Left lobe of liver (tissue), 2 donors: Measurements from ENCODE around the gene RBFOX1. TPM values are rescaled to one million over a fixed set of nuclear protein-coding genes. Genes with fewer than 3 reads are reported as not detected.
"Not testable (repeated sequence)": the region's sequence is repeated elsewhere in the genome, so short reads cannot be mapped to it uniquely, and the experiment has no call there.

Source experiments
- ATAC-seq: fragments of 200-7000 bp; cut with Tn5 transposase; one replicate; pipeline ENCODE4 v1.9.1; 2020; ENCODE audit warnings: mild to moderate bottlenecking, moderate library complexity
- DNase-seq: peaks from one replicate; pipeline ENCODE4 v3.0.0-alpha.2; 2020; ENCODE audit warnings: low spot score
- total RNA-seq: library from RNA; stranded (reverse); gene quantifications from one replicate; pipeline ENCODE4 v1.2.1, GENCODE V29; 2021
- donor health status: DM: no; HTN: no; CAD: no; lungs with moderate emphysema.
- donor health status: DM: no; HTN: yes; CAD: no.

The RBFOX1 gene
- total RNA-seq, 1 donor from 2014 or later, result not detected

GRCh38 chr16:7449808-7450207 lies 117.2 kb downstream of the RBFOX1 start:
- DNase-seq, result no peak
- no peak for ATAC-seq

GRCh38 chr16:7450440-7450839 lies 117.8 kb downstream of the RBFOX1 start:
- DNase-seq, result no peak
- ATAC-seq, result no peak

- DNase-seq, result no peak
Measured at GRCh38 chr16:7452090-7452489, 119.4 kb downstream of the RBFOX1 start.

GRCh38 chr16:7456211-7456610 lies 123.6 kb downstream of the RBFOX1 start:
- ATAC-seq (no peak), DNase-seq (no peak)

More at GRCh38 chr16:7452090-7452489, 119.4 kb downstream of the RBFOX1 start:
- no peak for ATAC-seq

- no peak for ATAC-seq
- DNase-seq, result no peak
Measured at GRCh38 chr16:7458144-7458543, 125.5 kb downstream of the RBFOX1 start.

- ATAC-seq, result no peak
- no peak for DNase-seq
Measured at GRCh38 chr16:7470344-7470743, 137.7 kb downstream of the RBFOX1 start.

GRCh38 chr16:7471268-7471667 lies 138.6 kb downstream of the RBFOX1 start:
- DNase-seq (no peak), ATAC-seq (no peak)

GRCh38 chr16:7482032-7482431 lies 149.4 kb downstream of the RBFOX1 start:
- no peak for ATAC-seq
- no peak for DNase-seq

- DNase-seq, result no peak
- ATAC-seq, result no peak
Measured at GRCh38 chr16:7482596-7483290, 150.1 kb downstream of the RBFOX1 start.

- DNase-seq, result no peak
- no peak for ATAC-seq
Measured at GRCh38 chr16:7487574-7488323, 155.1 kb downstream of the RBFOX1 start.

GRCh38 chr16:7492122-7492521 lies 159.5 kb downstream of the RBFOX1 start:
- ATAC-seq, result no peak
- no peak for DNase-seq

GRCh38 chr16:7493133-7493532 lies 160.5 kb downstream of the RBFOX1 start:
- DNase-seq (no peak), ATAC-seq (no peak)

- no peak for DNase-seq
- ATAC-seq, result no peak
Measured at GRCh38 chr16:7497691-7498090, 165.0 kb downstream of the RBFOX1 start.

GRCh38 chr16:7501868-7502267 lies 169.2 kb downstream of the RBFOX1 start:
- ATAC-seq, result no peak
- DNase-seq, result no peak

- DNase-seq, ATAC-seq: not testable (repeated sequence)
Measured at GRCh38 chr16:7502591-7503157, 170.0 kb downstream of the RBFOX1 start.

GRCh38 chr16:7503666-7504065 lies 171.0 kb downstream of the RBFOX1 start:
- ATAC-seq, result no peak
- no peak for DNase-seq

GRCh38 chr16:7504844-7505243 lies 172.2 kb downstream of the RBFOX1 start:
- ATAC-seq (no peak), DNase-seq (no peak)

- ATAC-seq, result no peak
- DNase-seq, result no peak
Measured at GRCh38 chr16:7505495-7505894, 172.8 kb downstream of the RBFOX1 start.

- ATAC-seq (no peak), DNase-seq (no peak)
Measured at GRCh38 chr16:7506363-7506762, 173.7 kb downstream of the RBFOX1 start.

- no peak for ATAC-seq
- no peak for DNase-seq
Measured at GRCh38 chr16:7508656-7509055, 176.0 kb downstream of the RBFOX1 start.

GRCh38 chr16:7509963-7510601 lies 177.4 kb downstream of the RBFOX1 start:
- no peak for ATAC-seq
- DNase-seq, result no peak
